Stomach (tissue), 9 donors: ENCODE measurements around the gene INSL3. TPM values are rescaled to one million over a fixed set of nuclear protein-coding genes. Genes with fewer than 3 reads are reported as not detected.
A peak's percentile ranks its signal among the peaks of the same experiment; 100 is the strongest.

ENCODE experiments used
- DNase-seq, 2 donors: peaks; one replicate each; pipeline versions ENCODE4 v3.0.0 to v3.0.0-alpha.2; 2013 to 2019
- H3K27ac ChIP-seq, 5 donors: fragments of 200-600 bp in 4 of 5; sonication (generic) in 4 of 5; one replicate each; pipeline ENCODE4 v1.5.1; 2013 to 2019; ENCODE audit warnings: mild to moderate bottlenecking in 1 of 5, moderate library complexity in 1 of 5
- H3K27me3 ChIP-seq, 3 donors: fragments of 200-600 bp; sonication (generic); one replicate each; pipeline ENCODE4 v1.5.1; 2017 to 2019; ENCODE audit warnings: mixed run types in 1 of 3
- H3K36me3 ChIP-seq, 4 donors: fragments of 200-600 bp; sonication (generic); 1 replicate in 3 of 4; 2 replicates in 1 of 4; pipeline ENCODE4 v1.5.1; 2016 to 2019
- H3K4me1 ChIP-seq, 4 donors: fragments of 200-600 bp; sonication (generic); one replicate each; pipeline ENCODE4 v1.5.1; 2016 to 2019
- H3K4me3 ChIP-seq, 4 donors: fragments of 200-600 bp; sonication (generic) in 3 of 4; one replicate each; pipeline ENCODE4 v1.5.1; 2016 to 2019; ENCODE audit warnings: mild to moderate bottlenecking in 1 of 4
- H3K9me3 ChIP-seq, 4 donors: fragments of 200-600 bp; sonication (generic); one replicate each; pipeline ENCODE4 v1.5.1; 2016 to 2019
- CTCF ChIP-seq, 7 experiments: fragments of 450-650 bp in 4 of 7; fragments of 200-600 bp in 3 of 7; sonication (generic) in 3 of 7; IDR thresholded peaks; one replicate each; pipeline ENCODE4 v1.5.1; 2016 to 2019; ENCODE audit warnings: antibody characterized with exemption in 7 of 7, control low read depth in 2 of 7, mild to moderate bottlenecking in 1 of 7
- EP300 ChIP-seq: sonication (generic); formaldehyde crosslinking; IDR thresholded peaks from one replicate; pipeline ENCODE4 v1.6.1; 2017; ENCODE audit warnings: antibody characterized with exemption
- POLR2A ChIP-seq, 4 donors: fragments of 450-650 bp; IDR thresholded peaks; one replicate each; pipeline ENCODE4 v1.6.1; 2016; ENCODE audit warnings: antibody characterized with exemption in 4 of 4, control low read depth in 2 of 4, mild to moderate bottlenecking in 1 of 4, moderate library complexity in 1 of 4
- POLR2AphosphoS5 ChIP-seq, 3 donors: sonication (generic); formaldehyde crosslinking; IDR thresholded peaks; one replicate each; pipeline ENCODE4 v1.6.1; 2016; ENCODE audit warnings: antibody characterized with exemption in 3 of 3
- WGBS, 5 donors: extraction: QIAGEN DNeasy Blood & Tissue Kit in 3 of 5; methylation state at CpG; one replicate each; pipeline versions ENCODE4 v1.1.5 to v1.1.7; 2013 to 2018; 5-methylcytosine and 5-hydroxymethylcytosine counted together
- intact Hi-C: fragments of 100-400 bp; cut with DNase I; formaldehyde crosslinking; loops from one replicate; pipeline ENCODE4 v1.15.1; 2023; ENCODE audit warnings: low total_unique reads
- polyA plus RNA-seq, 3 donors: library from polyadenylated mRNA; stranded (reverse); fragments of 200-250 nt; gene quantifications; one replicate each; pipeline ENCODE4 v1.2.3, GENCODE V29; 2013
- total RNA-seq, 5 donors: library from RNA; depleted of rRNA; stranded (reverse); fragments of >200 nt; gene quantifications; one replicate each; pipeline versions ENCODE4 v1.1.0 to v1.2.3, GENCODE V29; 2014 to 2016
- donor health status: healthy with polysubstance abuse.
- donor health status: Bipolar disorder and iron deficiency.
- donor health status: healthy.

The INSL3 gene
- total and polyA plus RNA-seq, 8 donors, result 0.23 TPM; not detected in 7

GRCh38 chr19:17848595-17849292, 27.4 kb upstream of the INSL3 start:
- H3K27ac ChIP-seq, result peak overlapping the region; percentile 65 to 90 (median 78)
- DNase-seq, result no peak
- intact Hi-C loops, result no loop called here

GRCh38 chr19:17847538-17848366, 26.4 kb upstream of the INSL3 start, which contains the start of gene JAK3:
Gene JAK3, minus strand, starts transcription at chr19:17847982. Its CDS starts 3,565 bp downstream, at chr19:17844417.
- intact Hi-C loops, result no loop called here
- H3K9me3 ChIP-seq, result no peaks in the 10 kb centered on the region
- H3K27ac ChIP-seq, result peak within 1 kb of the TSS; percentile 65 to 90 (median 78)
- H3K36me3 ChIP-seq, result peaks cover 0 to 6% (median 0%) of the 10 kb centered on the region in 4 donors
- peaks cover 5 to 54% (median 12%) of the 10 kb centered on the region in 4 donors for H3K4me1 ChIP-seq
- H3K27me3 ChIP-seq, result peaks cover 0 to 51% (median 4%) of the 10 kb centered on the region in 3 donors
- peak within 1 kb of the TSS; percentile 35 to 44 (median 40) for H3K4me3 ChIP-seq
- WGBS, 5 donors, result 7 to 15% (median 11%) methylated on average over 33 to 40 of the region's 40 CpGs
- DNase-seq, result peak; percentile 52 to 89
- TF ChIP-seq POLR2AphosphoS5 (IDR thresholded peaks at IDR 0.05), result peak in 2 of 3 donors; percentile 42 to 45
- no peak for TF ChIP-seq EP300
- no peak for TF ChIP-seq POLR2A (IDR thresholded peaks at IDR 0.05)

More at GRCh38 chr19:17848595-17849292, 27.4 kb upstream of the INSL3 start:
- Histone ChIP-seq H3K9me3 (no peaks in the 10 kb centered on the region), H3K4me3 (no peak overlapping the region), H3K27me3 (peaks cover 0 to 42% (median 4%) of the 10 kb centered on the region in 3 donors), H3K4me1 (peaks cover 5 to 45% (median 9%) of the 10 kb centered on the region in 4 donors), H3K36me3 (no peaks in the 10 kb centered on the region)
- 65 to 82% (median 77%) methylated on average over 14 of the region's 14 CpGs for WGBS, 5 donors
- no peak for TF ChIP-seq POLR2A (IDR thresholded peaks at IDR 0.05)
- no peak for TF ChIP-seq EP300
- no peak for TF ChIP-seq POLR2AphosphoS5 (IDR thresholded peaks at IDR 0.05)
- TF ChIP-seq CTCF (IDR thresholded peaks at IDR 0.05), result no peak

GRCh38 chr19:17846146-17846545, 24.8 kb upstream of the INSL3 start:
- Histone ChIP-seq H3K36me3 (peaks cover 0 to 16% (median 7%) of the 10 kb centered on the region in 4 donors), H3K4me3 (peak overlapping the region in 2 of 4 donors; percentile 20 to 35), H3K27me3 (peaks cover 0 to 67% (median 4%) of the 10 kb centered on the region in 3 donors), H3K9me3 (no peaks in the 10 kb centered on the region), H3K4me1 (peaks cover 18 to 70% (median 27%) of the 10 kb centered on the region in 4 donors), H3K27ac (peak overlapping the region in 2 of 5 donors; percentile 88 to 90)
- no peak for DNase-seq
- 70 to 85% (median 78%) methylated on average over 8 of the region's 8 CpGs for WGBS, 5 donors
- no peak for TF ChIP-seq POLR2AphosphoS5 (IDR thresholded peaks at IDR 0.05)
- TF ChIP-seq POLR2A (IDR thresholded peaks at IDR 0.05), result no peak
- intact Hi-C loops, result no loop called here

- intact Hi-C loops, result no loop called here
- 83 to 87% (median 85%) methylated on average over 14 of the region's 14 CpGs for WGBS, 5 donors
- no peak overlapping the region for H3K4me3 ChIP-seq
- H3K9me3 ChIP-seq, result no peaks in the 10 kb centered on the region
- H3K4me1 ChIP-seq, result peaks cover 18 to 51% (median 29%) of the 10 kb centered on the region in 4 donors
- DNase-seq, result no peak
- peaks cover 0 to 81% (median 4%) of the 10 kb centered on the region in 3 donors for H3K27me3 ChIP-seq
- TF ChIP-seq EP300 (no peak), POLR2A (IDR thresholded peaks at IDR 0.05) (no peak), POLR2AphosphoS5 (IDR thresholded peaks at IDR 0.05) (no peak), CTCF (IDR thresholded peaks at IDR 0.05) (no peak)
- H3K36me3 ChIP-seq, result peaks cover 0 to 34% (median 15%) of the 10 kb centered on the region in 4 donors
- no peak overlapping the region for H3K27ac ChIP-seq
These were observed 22.7 kb upstream of the INSL3 start for GRCh38 chr19:17843908-17844490.
